Measurements from ENCODE around the gene RAD51B. TPM values are rescaled to one million over a fixed set of nuclear protein-coding genes. Genes with fewer than 3 reads are reported as not detected.

The RAD51B gene
- polyA plus RNA-seq, 3 donors: 3.6 to 11.6 (median 9.4) TPM

- peak overlapping the region in 1 of 7 donors; percentile 4 for H3K27ac Mint-ChIP-seq
- no peaks in the 10 kb centered on the region for H3K36me3 Mint-ChIP-seq
- Histone ChIP-seq H3K4me2 (replicated peaks; ENCODE audit: extremely low read depth, low read length, poor library complexity, severe bottlenecking) (no peak overlapping the region), H3K4me1 (ENCODE audit: control insufficient read depth in 1 of 2, insufficient read depth in 2 of 2, low read length in 2 of 2) (peaks cover 12 to 18% of the 10 kb centered on the region in 2 donors), H3K36me3 (replicated peaks in 1 of 2; ENCODE audit: control insufficient read depth in 1 of 2, insufficient read depth in 2 of 2, low read length in 2 of 2) (no peaks in the 10 kb centered on the region), H3K27ac (ENCODE audit: low read depth in 1 of 2, low read length in 2 of 2) (peak overlapping the region in 1 of 2 donors; percentile 40), H3K4me3 (replicated peaks in 1 of 3; ENCODE audit: low read depth in 2 of 3, low read length in 3 of 3) (no peak overlapping the region), H3K79me2 (ENCODE audit: insufficient read depth, low read length) (no peaks in the 10 kb centered on the region), H4K20me1 (ENCODE audit: insufficient read depth, low read length) (no peaks in the 10 kb centered on the region), H2AFZ (ENCODE audit: insufficient read depth, low read depth, low read length, poor library complexity, severe bottlenecking) (no peak overlapping the region), H3K27me3 (ENCODE audit: control insufficient read depth in 2 of 2, insufficient read depth in 2 of 2, low read length in 2 of 2) (no peaks in the 10 kb centered on the region), H3K9me3 (replicated peaks in 1 of 2; ENCODE audit: control insufficient read depth in 1 of 2, insufficient read depth in 1 of 2, low read length in 2 of 2) (no peaks in the 10 kb centered on the region), H3K9ac (ENCODE audit: insufficient read depth, low read length, poor library complexity, severe bottlenecking) (no peak overlapping the region)
- peaks cover 0 to 2% (median 0%) of the 10 kb centered on the region in 3 donors for H3K27me3 Mint-ChIP-seq (ENCODE audit: low read depth in 3 of 3)
- intact Hi-C loops (cut with micrococcal nuclease): loop anchor here (10.0 kb wide), 3 partner anchors 251 to 579 kb away; partner anchors contain the start of genes ZFP36L1 (in 2 of the 2), RAD51B (in 1 of the 2) and ZFYVE26 (in 1 of the 2)
- TF ChIP-seq, protein P1, sequence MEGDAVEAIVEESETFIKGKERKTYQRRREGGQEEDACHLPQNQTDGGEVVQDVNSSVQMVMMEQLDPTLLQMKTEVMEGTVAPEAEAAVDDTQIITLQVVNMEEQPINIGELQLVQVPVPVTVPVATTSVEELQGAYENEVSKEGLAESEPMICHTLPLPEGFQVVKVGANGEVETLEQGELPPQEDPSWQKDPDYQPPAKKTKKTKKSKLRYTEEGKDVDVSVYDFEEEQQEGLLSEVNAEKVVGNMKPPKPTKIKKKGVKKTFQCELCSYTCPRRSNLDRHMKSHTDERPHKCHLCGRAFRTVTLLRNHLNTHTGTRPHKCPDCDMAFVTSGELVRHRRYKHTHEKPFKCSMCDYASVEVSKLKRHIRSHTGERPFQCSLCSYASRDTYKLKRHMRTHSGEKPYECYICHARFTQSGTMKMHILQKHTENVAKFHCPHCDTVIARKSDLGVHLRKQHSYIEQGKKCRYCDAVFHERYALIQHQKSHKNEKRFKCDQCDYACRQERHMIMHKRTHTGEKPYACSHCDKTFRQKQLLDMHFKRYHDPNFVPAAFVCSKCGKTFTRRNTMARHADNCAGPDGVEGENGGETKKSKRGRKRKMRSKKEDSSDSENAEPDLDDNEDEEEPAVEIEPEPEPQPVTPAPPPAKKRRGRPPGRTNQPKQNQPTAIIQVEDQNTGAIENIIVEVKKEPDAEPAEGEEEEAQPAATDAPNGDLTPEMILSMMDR (IDR thresholded peaks at IDR 0.05): no peak
- H3K9me3 Mint-ChIP-seq: peaks cover 0 to 2% (median 0%) of the 10 kb centered on the region in 7 donors
- WGBS (ENCODE audit: insufficient coverage): no CpG with 5 or more reads among the region's 3 CpGs
- no peak for DNase-seq
- H3K4me3 Mint-ChIP-seq: no peak overlapping the region
- H3K4me1 Mint-ChIP-seq: peaks cover 19% of the 10 kb centered on the region
Measured at GRCh38 chr14:68216079-68216478, 396.5 kb downstream of the RAD51B start.

- Histone ChIP-seq H4K20me1 (ENCODE audit: insufficient read depth, low read length) (no peaks in the 10 kb centered on the region), H3K27me3 (ENCODE audit: control insufficient read depth in 2 of 2, insufficient read depth in 2 of 2, low read length in 2 of 2) (no peaks in the 10 kb centered on the region), H3K9ac (ENCODE audit: insufficient read depth, low read length, poor library complexity, severe bottlenecking) (no peak overlapping the region), H3K4me3 (replicated peaks in 1 of 3; ENCODE audit: low read depth in 2 of 3, low read length in 3 of 3) (no peak overlapping the region), H3K79me2 (ENCODE audit: insufficient read depth, low read length) (no peaks in the 10 kb centered on the region), H3K9me3 (replicated peaks in 1 of 2; ENCODE audit: control insufficient read depth in 1 of 2, insufficient read depth in 1 of 2, low read length in 2 of 2) (no peaks in the 10 kb centered on the region), H3K36me3 (replicated peaks in 1 of 2; ENCODE audit: control insufficient read depth in 1 of 2, insufficient read depth in 2 of 2, low read length in 2 of 2) (no peaks in the 10 kb centered on the region), H3K4me2 (replicated peaks; ENCODE audit: extremely low read depth, low read length, poor library complexity, severe bottlenecking) (no peak overlapping the region), H2AFZ (ENCODE audit: insufficient read depth, low read depth, low read length, poor library complexity, severe bottlenecking) (no peak overlapping the region), H3K4me1 (ENCODE audit: control insufficient read depth in 1 of 2, insufficient read depth in 2 of 2, low read length in 2 of 2) (peaks cover 10 to 12% of the 10 kb centered on the region in 2 donors), H3K27ac (ENCODE audit: low read depth in 1 of 2, low read length in 2 of 2) (no peak overlapping the region)
- no peak for DNase-seq
- no CpG with 5 or more reads among the region's 3 CpGs for WGBS (ENCODE audit: insufficient coverage)
- Mint-ChIP-seq H3K4me1 (peaks cover 12% of the 10 kb centered on the region), H3K27me3 (ENCODE audit: low read depth in 3 of 3) (peaks cover 0 to 2% (median 0%) of the 10 kb centered on the region in 3 donors), H3K27ac (peak overlapping the region in 1 of 7 donors; percentile 74), H3K36me3 (no peaks in the 10 kb centered on the region), H3K9me3 (peaks cover 0 to 4% (median 0%) of the 10 kb centered on the region in 7 donors), H3K4me3 (no peak overlapping the region)
- intact Hi-C loops (cut with micrococcal nuclease): loop anchor here (10.0 kb wide), 3 partner anchors 252 to 578 kb away; partner anchors contain the start of genes ZFP36L1 (in 2 of the 2), RAD51B (in 1 of the 2) and ZFYVE26 (in 1 of the 2)
- TF ChIP-seq, protein P1 (IDR thresholded peaks at IDR 0.05): no peak
Measured at GRCh38 chr14:68216957-68217356, 397.4 kb downstream of the RAD51B start.
